ENCODE data around the gene DRICH1.
"Not testable (repeated sequence)": the region's sequence is repeated elsewhere in the genome, so short reads cannot be mapped to it uniquely, and the experiment has no call there.

The DRICH1 gene

DNA sequence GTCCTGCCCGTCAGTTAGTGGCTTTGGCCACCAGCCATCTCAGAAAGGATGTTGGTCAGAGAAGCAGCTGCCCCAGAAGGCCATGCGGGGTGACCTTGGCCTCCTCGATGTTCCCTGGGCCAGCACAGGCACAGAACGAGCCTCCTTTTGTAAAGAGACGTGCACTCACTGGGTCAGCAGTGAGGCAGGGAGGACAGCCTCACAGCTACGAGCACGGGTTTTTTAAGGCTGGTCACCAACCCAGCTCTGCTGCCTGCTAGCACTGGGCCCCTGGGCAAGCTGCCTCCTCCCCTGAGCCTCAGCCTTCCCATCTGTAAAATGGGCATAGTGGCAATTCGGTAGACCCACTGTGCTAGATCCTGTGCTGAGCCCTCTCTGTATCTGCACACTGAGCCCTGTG, 62.8 kb downstream of the DRICH1 start:
- DNase-seq (ENCODE audit: low read depth in 2 of 2) = no peak

DNA sequence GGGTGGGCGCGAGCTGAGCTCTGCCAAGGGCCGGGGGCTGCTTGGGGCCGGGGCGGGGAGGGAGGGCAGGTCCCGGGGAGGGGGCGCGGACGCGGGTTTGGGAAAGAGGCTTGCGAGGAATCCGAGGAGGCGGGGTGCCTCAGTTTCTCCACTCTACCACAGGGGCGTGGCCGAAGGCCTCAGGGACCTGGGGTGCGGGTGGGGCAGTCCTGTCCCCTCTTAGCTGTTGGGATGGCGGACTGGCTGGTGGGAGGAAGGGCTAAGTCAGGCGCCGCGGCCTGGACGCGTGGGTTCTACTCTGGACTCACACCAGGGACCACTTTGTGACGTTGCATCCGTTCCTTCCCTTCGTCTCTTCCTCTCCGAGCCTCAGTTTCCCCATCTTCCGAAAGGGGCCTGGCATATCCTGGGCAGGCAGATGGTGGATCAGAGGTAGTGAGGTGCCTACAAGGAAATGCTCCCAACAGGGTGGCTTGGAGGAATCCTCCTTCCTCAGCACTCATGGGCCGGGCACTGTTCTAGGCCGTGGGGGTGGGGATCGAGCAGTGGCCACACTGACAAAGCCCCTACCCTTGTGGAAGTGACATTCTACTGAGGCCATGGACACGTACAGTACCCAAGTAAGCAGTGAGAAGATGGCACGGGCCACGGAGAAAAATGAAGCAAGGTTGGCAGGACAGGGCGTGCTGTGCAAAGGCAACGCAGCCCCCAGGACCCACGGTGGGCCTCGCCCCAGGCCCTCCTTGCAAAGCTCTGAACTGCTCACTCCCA, 65.2 kb downstream of the DRICH1 start:
- DNase-seq (ENCODE audit: low read depth in 2 of 2) = no peak

DNA sequence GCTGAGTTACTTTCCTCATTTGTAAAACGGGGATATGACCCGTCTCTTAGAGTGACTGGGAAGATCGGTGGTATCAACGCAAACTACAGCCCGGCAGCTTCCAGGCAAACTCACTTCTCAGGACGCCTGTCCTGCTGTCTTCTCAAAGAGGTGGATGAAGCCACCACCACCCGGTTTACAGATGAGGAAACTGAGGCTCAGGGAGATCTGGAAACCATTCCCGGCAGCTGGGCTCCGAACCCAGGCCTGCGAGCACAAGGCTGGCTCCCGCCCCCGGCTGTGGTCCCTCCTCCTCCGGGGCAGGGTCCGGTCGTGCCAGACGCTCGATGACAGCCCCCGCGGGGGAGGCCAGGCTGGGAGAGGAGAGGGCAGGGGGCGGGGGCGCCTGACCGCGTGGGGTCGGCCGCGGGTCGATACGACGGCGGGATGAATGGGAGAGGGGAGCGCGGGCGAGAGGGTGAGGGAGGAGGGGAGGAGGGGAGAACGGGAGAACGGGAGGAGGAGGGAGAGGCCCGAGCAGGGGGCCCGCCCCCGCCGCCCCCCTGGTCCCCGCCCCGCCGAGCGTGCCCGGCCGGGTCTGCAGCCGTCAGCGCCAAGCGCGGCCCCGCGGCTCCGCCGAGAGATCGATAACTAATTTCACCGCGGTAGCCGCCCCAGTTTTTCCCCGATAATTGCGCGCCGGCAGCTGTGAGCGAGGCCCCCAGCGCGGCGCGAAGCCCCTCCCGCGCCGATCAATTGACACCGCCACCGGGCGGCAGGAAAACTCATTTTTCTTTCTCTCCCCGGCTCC, 66.0 kb downstream of the DRICH1 start:
- DNase-seq (ENCODE audit: low read depth in 2 of 2) = no peak

DNA sequence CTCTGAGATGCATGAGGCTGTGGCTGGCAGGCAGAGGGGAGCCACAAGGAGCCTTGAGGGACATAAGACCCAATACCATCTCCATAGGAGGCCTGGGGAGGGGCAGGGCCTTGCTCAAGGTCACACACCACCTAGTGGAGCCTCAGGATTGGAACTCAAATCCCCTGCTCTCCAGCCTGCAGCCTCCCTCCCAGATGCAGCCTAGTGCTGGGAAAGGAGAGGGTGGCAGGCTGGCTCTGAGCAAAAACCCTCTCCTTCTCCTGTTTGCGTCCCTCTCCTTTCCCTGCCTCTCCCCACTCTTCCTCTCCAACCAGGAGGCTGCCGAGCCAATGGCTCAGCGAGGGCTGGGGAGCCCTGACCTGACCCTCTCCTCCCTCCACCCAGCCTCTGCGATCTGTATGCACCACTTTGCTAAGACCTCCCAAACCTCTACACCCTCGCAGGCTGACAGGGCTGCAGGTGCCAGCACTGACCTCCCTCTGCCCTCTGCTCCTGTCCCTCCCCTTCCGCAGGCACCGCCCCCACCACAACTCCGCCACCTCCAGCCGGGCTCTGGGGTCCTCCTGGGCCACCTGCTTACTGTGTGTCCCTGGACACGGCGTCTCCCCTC, 66.7 kb downstream of the DRICH1 start:
- DNase-seq (ENCODE audit: low read depth in 2 of 2) = no peak

DNA sequence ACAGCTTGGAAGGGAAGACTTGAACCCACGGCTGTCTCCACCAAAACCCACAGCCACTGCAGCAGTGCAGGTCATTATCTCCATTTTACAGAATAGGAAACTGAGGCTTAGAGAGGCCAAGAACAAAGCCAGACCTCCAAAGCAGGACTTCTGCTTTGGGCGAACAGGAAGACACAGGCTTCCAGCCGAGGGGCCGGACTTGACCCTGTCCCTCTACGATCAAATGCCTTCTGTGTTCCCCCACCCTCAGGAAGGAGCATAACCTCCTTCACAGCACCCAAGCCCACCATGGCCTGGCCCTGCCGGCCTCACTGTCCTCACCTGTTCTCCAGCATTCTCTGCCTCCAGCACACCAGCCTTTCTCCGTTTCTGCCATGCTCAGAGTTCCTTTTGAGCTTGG, 67.8 kb downstream of the DRICH1 start:
- no peak for DNase-seq (ENCODE audit: low read depth in 2 of 2)

- no peak for DNase-seq (ENCODE audit: low read depth in 2 of 2)
Measured at GRCh38 chr22:23563111-23563510, 69.0 kb downstream of the DRICH1 start.

- DNase-seq (ENCODE audit: low read depth in 2 of 2) = no peak
Measured at GRCh38 chr22:23562186-23562585, 69.9 kb downstream of the DRICH1 start.

- not testable (repeated sequence) for DNase-seq (ENCODE audit: low read depth in 2 of 2)
Measured at GRCh38 chr22:23561025-23561510, 71.1 kb downstream of the DRICH1 start.

GRCh38 chr22:23560215-23560614, 71.9 kb downstream of the DRICH1 start:
- DNase-seq (ENCODE audit: low read depth in 2 of 2) = not testable (repeated sequence)
